ENCODE results near the gene ERCC6L2.

GRCh38 chr9:95920017-95920416, 44.5 kb downstream of the ERCC6L2 start:
- TF ChIP-seq CTCF (IDR thresholded peaks at IDR 0.05) (no peak), EP300 (IDR thresholded peaks at IDR 0.05; ENCODE audit: borderline replicate concordance in 1 of 2, low read depth in 1 of 2, low read length in 1 of 2) (no peak), SMC3 (IDR thresholded peaks at IDR 0.05; ENCODE audit: low read depth, low read length) (no peak), TCF12 (IDR thresholded peaks at IDR 0.05) (no peak), MXI1 (IDR thresholded peaks at IDR 0.05; ENCODE audit: low read depth, low read length) (no peak), CHD2 (IDR thresholded peaks at IDR 0.05; ENCODE audit: low read length, partially characterized antibody) (no peak), RFX5 (IDR thresholded peaks at IDR 0.05; ENCODE audit: low read length) (no peak), SIN3A (IDR thresholded peaks at IDR 0.05; ENCODE audit: borderline replicate concordance, low read depth, low read length) (no peak), RAD21 (IDR thresholded peaks at IDR 0.05; ENCODE audit: low read length) (no peak), FOXJ3 (CRISPR knock-in tag; IDR thresholded peaks at IDR 0.05) (no peak), IRF3 (IDR thresholded peaks at IDR 0.05; ENCODE audit: low read depth, low read length) (no peak)

Measured in SK-N-SH (cell line).